Fibroblast of pulmonary artery (primary cell): ENCODE results near the gene IL34.

ENCODE experiments used
- DNase-seq: peaks from one replicate; pipeline ENCODE4 v3.0.0-alpha.2; 2010; ENCODE audit warnings: low read depth
- H3K4me3 ChIP-seq: replicated peaks from 2 replicates; pipeline ENCODE4 v1.5.1; 2011; ENCODE audit warnings: low read depth, mild to moderate bottlenecking, control low read depth, low read length, moderate library complexity
- CTCF ChIP-seq: IDR thresholded peaks from 2 replicates; pipeline ENCODE4 v1.5.1; 2011; ENCODE audit warnings: mild to moderate bottlenecking, control low read depth, low read length, inconsistent platforms; ENCODE audit errors: missing control alignments

Gene IL34

GRCh38 chr16:70685061-70685937, 38.9 kb downstream of the IL34 start:
- no peak for DNase-seq
- peak overlapping the region; percentile 78 for H3K4me3 ChIP-seq
- no peak for TF ChIP-seq CTCF

- TF ChIP-seq CTCF, result no peak
- DNase-seq, result peak; percentile 83
- H3K4me3 ChIP-seq, result peak within 1 kb of the TSS; percentile 78
Observed at GRCh38 chr16:70685938-70686375, 39.6 kb downstream of the IL34 start, which contains the start of gene MTSS2. Gene MTSS2, minus strand, starts transcription at chr16:70686053. Its CDS starts 262 bp downstream, at chr16:70685791.

- peak overlapping the region; percentile 25 for H3K4me3 ChIP-seq
- TF ChIP-seq CTCF, result no peak
- no peak for DNase-seq
Observed at GRCh38 chr16:70686376-70687101, 40.2 kb downstream of the IL34 start.

- H3K4me3 ChIP-seq, result no peak overlapping the region
- TF ChIP-seq CTCF, result no peak
- DNase-seq, result no peak
Observed at GRCh38 chr16:70687102-70687511, 40.7 kb downstream of the IL34 start.

GRCh38 chr16:70687671-70688245, 41.4 kb downstream of the IL34 start:
- no peak for DNase-seq
- no peak overlapping the region for H3K4me3 ChIP-seq
- no peak for TF ChIP-seq CTCF

GRCh38 chr16:70688246-70688742, 41.9 kb downstream of the IL34 start:
- no peak overlapping the region for H3K4me3 ChIP-seq
- no peak for TF ChIP-seq CTCF
- peak; percentile 74 for DNase-seq
